ENCODE measurements around the gene TAAR1. TPM values are rescaled to one million over a fixed set of nuclear protein-coding genes. Genes with fewer than 3 reads are reported as not detected.

Gene TAAR1
- total and polyA plus RNA-seq, 9 donors, result 0.28 TPM; not detected in 8

GRCh38 chr6:132661906-132662305 lies 2.9 kb upstream of the TAAR1 start:
- Histone ChIP-seq H3K4me3 (no peak overlapping the region), H3K27me3 (no peaks in the 10 kb centered on the region), H3K4me1 (ENCODE audit: insufficient read depth) (no peaks in the 10 kb centered on the region), H3K9me3 (no peaks in the 10 kb centered on the region), H3K36me3 (no peaks in the 10 kb centered on the region), H3K27ac (no peak overlapping the region)
- TF ChIP-seq POLR2A (IDR thresholded peaks at IDR 0.05) (no peak), EP300 (IDR thresholded peaks at IDR 0.05) (no peak)
- TF ChIP-seq, protein P1, sequence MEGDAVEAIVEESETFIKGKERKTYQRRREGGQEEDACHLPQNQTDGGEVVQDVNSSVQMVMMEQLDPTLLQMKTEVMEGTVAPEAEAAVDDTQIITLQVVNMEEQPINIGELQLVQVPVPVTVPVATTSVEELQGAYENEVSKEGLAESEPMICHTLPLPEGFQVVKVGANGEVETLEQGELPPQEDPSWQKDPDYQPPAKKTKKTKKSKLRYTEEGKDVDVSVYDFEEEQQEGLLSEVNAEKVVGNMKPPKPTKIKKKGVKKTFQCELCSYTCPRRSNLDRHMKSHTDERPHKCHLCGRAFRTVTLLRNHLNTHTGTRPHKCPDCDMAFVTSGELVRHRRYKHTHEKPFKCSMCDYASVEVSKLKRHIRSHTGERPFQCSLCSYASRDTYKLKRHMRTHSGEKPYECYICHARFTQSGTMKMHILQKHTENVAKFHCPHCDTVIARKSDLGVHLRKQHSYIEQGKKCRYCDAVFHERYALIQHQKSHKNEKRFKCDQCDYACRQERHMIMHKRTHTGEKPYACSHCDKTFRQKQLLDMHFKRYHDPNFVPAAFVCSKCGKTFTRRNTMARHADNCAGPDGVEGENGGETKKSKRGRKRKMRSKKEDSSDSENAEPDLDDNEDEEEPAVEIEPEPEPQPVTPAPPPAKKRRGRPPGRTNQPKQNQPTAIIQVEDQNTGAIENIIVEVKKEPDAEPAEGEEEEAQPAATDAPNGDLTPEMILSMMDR (IDR thresholded peaks at IDR 0.05), result no peak
- DNase-seq, result no peak
- intact Hi-C loops (cut with DNase I), result no loop called here
- 85 to 89% (median 87%) methylated on average over 4 of the region's 4 CpGs for WGBS, 3 donors

DNA sequence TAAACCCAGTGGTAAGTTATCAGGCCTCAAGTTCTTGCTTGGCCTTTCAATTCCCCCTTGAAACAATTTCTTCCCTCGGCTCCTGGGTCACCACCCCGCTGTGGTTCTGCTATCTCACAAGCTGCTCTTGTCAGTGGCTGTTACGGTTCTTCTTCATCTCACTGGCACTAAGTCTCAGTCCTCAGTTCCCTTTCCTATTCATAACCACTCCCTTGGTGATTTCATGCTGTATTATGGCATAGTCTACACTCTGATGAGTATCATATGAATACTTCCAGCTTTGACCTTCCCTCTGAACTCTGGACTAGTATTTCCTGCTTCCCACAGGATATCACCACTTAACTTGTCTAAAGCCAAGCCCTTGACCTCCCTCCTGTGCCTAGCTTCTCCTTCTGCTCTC lies 7.9 kb downstream of the TAAR1 start:
- Histone ChIP-seq H3K4me3 (no peak overlapping the region), H3K9me3 (no peaks in the 10 kb centered on the region), H3K4me1 (ENCODE audit: insufficient read depth) (no peaks in the 10 kb centered on the region), H3K27ac (no peak overlapping the region), H3K36me3 (no peaks in the 10 kb centered on the region), H3K27me3 (no peaks in the 10 kb centered on the region)
- DNase-seq, result no peak
- TF ChIP-seq, protein P1 (IDR thresholded peaks at IDR 0.05), result no peak
- TF ChIP-seq POLR2A (IDR thresholded peaks at IDR 0.05) (no peak), EP300 (IDR thresholded peaks at IDR 0.05) (no peak)
- intact Hi-C loops (cut with DNase I), result no loop called here
- 84 to 92% (median 92%) methylated on average over 3 of the region's 3 CpGs for WGBS, 3 donors

GRCh38 chr6:132650429-132650828 lies 8.6 kb downstream of the TAAR1 start:
- TF ChIP-seq, protein P1 (IDR thresholded peaks at IDR 0.05), result no peak
- no peak for TF ChIP-seq EP300 (IDR thresholded peaks at IDR 0.05)
- no peak for TF ChIP-seq POLR2A (IDR thresholded peaks at IDR 0.05)
- intact Hi-C loops (cut with DNase I), result no loop called here
- Histone ChIP-seq H3K4me3 (no peak overlapping the region), H3K36me3 (no peaks in the 10 kb centered on the region), H3K27ac (no peak overlapping the region), H3K9me3 (no peaks in the 10 kb centered on the region), H3K4me1 (ENCODE audit: insufficient read depth) (no peaks in the 10 kb centered on the region), H3K27me3 (no peaks in the 10 kb centered on the region)
- 93 to 100% (median 93%) methylated on average over 1 of the region's 1 CpG for WGBS, 3 donors
- DNase-seq, result no peak

GRCh38 chr6:132648828-132649227 lies 10.2 kb downstream of the TAAR1 start:
- WGBS, 3 donors, result 17 to 43% (median 21%) methylated on average over 2 of the region's 2 CpGs
- DNase-seq, result no peak
- TF ChIP-seq EP300 (IDR thresholded peaks at IDR 0.05) (no peak), POLR2A (IDR thresholded peaks at IDR 0.05) (no peak)
- TF ChIP-seq, protein P1 (IDR thresholded peaks at IDR 0.05), result no peak
- H3K36me3 ChIP-seq, result no peaks in the 10 kb centered on the region
- intact Hi-C loops (cut with DNase I), result no loop called here
- H3K27ac ChIP-seq, result no peak overlapping the region
- no peaks in the 10 kb centered on the region for H3K27me3 ChIP-seq
- H3K9me3 ChIP-seq, result no peaks in the 10 kb centered on the region
- no peak overlapping the region for H3K4me3 ChIP-seq
- no peaks in the 10 kb centered on the region for H3K4me1 ChIP-seq (ENCODE audit: insufficient read depth)
